ENCODE data around the gene TMEM134. TPM values are rescaled to one million over a fixed set of nuclear protein-coding genes. Genes with fewer than 3 reads are reported as not detected.
A peak's percentile ranks its signal among the peaks of the same experiment; 100 is the strongest.

The TMEM134 gene
- polyA plus RNA-seq, 2 of the 4 experiments (the other 2 are of a cell fraction) = 18.8 to 20.6 TPM

- ChIA-PET CTCF (no interaction called here), POLR2A (interaction anchor here (0.6 kb wide), 1 partner anchor 26 kb away, joined by 4 read pairs; the partner anchor contains the start of gene TMEM134)
- TF ChIP-seq RCOR1 (IDR thresholded peaks at IDR 0.05; ENCODE audit: low read depth, low read length) (no peak), EP300 (IDR thresholded peaks at IDR 0.05) (no peak), E2F6 (IDR thresholded peaks at IDR 0.05; ENCODE audit: borderline replicate concordance, low read depth) (0 out of 2 replicates have a peak, but pooled peaks have one; percentile 1)
- H3K4me3 ChIP-seq = peak overlapping the region; percentile 97
- FAIRE-seq = no peak
- no peaks in the 10 kb centered on the region for H3K9me3 ChIP-seq
- peaks cover 16% of the 10 kb centered on the region for H3K4me1 ChIP-seq
- no peak for DNase-seq (ENCODE audit: low read depth in 1 of 2, low spot score in 1 of 2)
- H3K4me2 ChIP-seq = peak overlapping the region; percentile 95
- WGBS (ENCODE audit: missing lambda C conversion rate) = 53% methylated on average over 27 of the region's 45 CpGs
- peak overlapping the region; percentile 93 to 94 for H3K27ac ChIP-seq
- peak; percentile 11 to 22; a peak in 5 of 6 replicates for ATAC-seq
Measured at GRCh38 chr11:67442504-67443404, 26.3 kb downstream of the TMEM134 start.

GRCh38 chr11:67441731-67442351 lies 27.2 kb downstream of the TMEM134 start:
- peak overlapping the region; percentile 95; the same call in 1 of the 3 replicates for H3K4me2 ChIP-seq
- H3K27ac ChIP-seq = no peak overlapping the region
- TF ChIP-seq NFE2L2 (conservative IDR thresholded peaks at IDR 0.05; ENCODE audit: low read length) (no peak), ESRRA (IDR thresholded peaks at IDR 0.05; ENCODE audit: borderline replicate concordance, low read length) (no peak), SREBF2 (IDR thresholded peaks at IDR 0.05) (no peak), REST (IDR thresholded peaks at IDR 0.05) (no peak)
- FAIRE-seq = no peak
- CTCF ChIA-PET = interaction anchor here (1.3 to 1.5 kb wide), 2 partner anchors 23 kb away, joined by 4 read pairs; no protein-coding TSS in a partner anchor
- no peak for ATAC-seq
- H3K4me1 ChIP-seq = peaks cover 16% of the 10 kb centered on the region
- WGBS (ENCODE audit: missing lambda C conversion rate) = 89% methylated on average over 24 of the region's 28 CpGs
- POLR2A ChIA-PET = interaction anchor here (1.2 to 1.6 kb wide), 2 partner anchors 13 to 27 kb away, joined by 3 to 5 read pairs; partner anchors contain the start of gene RPS6KB2
- no peaks in the 10 kb centered on the region for H3K9me3 ChIP-seq
- DNase-seq (ENCODE audit: low read depth in 1 of 2, low spot score in 1 of 2) = no peak
- no peak overlapping the region for H3K4me3 ChIP-seq

- Histone ChIP-seq H3K9me3 (no peaks in the 10 kb centered on the region), H3K27ac (no peak overlapping the region), H3K4me2 (no peak overlapping the region), H3K4me3 (no peak overlapping the region), H3K4me1 (peaks cover 23% of the 10 kb centered on the region)
- no peak for FAIRE-seq
- TF ChIP-seq RNF2 (IDR thresholded peaks at IDR 0.05; ENCODE audit: borderline replicate concordance, low read depth) (no peak), EHF (CRISPR knock-in tag; IDR thresholded peaks at IDR 0.05) (no peak), CBX2 (IDR thresholded peaks at IDR 0.05; ENCODE audit: borderline replicate concordance, low read depth) (no peak), PBX3 (IDR thresholded peaks at IDR 0.05) (0 out of 2 replicates have a peak, but pooled peaks have one; percentile 6), HOXB13 (CRISPR knock-in tag; IDR thresholded peaks at IDR 0.05; ENCODE audit: low read depth) (no peak)
- POLR2A ChIA-PET = interaction anchor here (1.2 to 1.6 kb wide), 2 partner anchors 13 to 27 kb away, joined by 3 to 5 read pairs; partner anchors contain the start of gene RPS6KB2
- CTCF ChIA-PET = interaction anchor here (0.8 to 1.5 kb wide), 3 partner anchors 22 to 39 kb away, joined by 4 read pairs; partner anchors contain the start of gene PPP1CA
- WGBS (ENCODE audit: missing lambda C conversion rate) = 93% methylated on average over 16 of the region's 21 CpGs
- no peak for ATAC-seq
- no peak for DNase-seq (ENCODE audit: low read depth in 1 of 2, low spot score in 1 of 2)
Measured at GRCh38 chr11:67441098-67441563, 27.9 kb downstream of the TMEM134 start.

All from A549 (cell line).